ENCODE measurements around the gene TNFRSF8. TPM values are rescaled to one million over a fixed set of nuclear protein-coding genes. Genes with fewer than 3 reads are reported as not detected.

Gene TNFRSF8
- total RNA-seq, 2 donors from 2014 or later, result 16.3 to 77.3 TPM

DNA sequence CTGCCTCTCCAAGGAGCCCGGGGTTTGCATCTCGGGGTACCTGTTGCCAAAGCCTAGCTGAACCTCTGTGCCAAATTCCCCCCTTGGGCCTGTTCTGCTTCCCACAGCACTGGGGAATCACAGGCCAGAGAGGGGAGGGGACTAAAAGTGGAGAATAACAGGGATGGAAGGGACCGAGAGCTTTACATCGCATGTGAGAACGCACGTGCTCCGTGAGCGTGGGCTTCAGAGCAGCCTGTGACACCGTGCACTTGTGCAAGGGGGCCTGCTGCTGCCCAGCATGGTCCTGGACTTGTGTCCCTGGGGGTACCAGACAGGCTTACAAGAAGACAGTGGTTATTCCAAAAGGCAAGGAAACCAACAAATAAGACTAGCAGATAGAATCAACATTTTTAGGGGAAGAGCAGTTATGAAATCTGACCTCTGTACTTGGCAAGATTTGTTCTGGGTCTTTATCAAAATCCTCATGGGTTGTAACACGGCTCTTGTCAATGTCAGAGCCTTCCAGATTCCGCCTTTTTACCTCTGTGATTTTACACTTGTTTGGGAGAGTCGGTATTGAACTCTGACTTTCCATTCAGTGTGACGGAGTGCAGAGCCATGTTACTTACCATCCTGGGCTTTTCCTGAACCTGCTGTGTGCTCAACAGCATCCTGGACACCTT, 67.5 kb downstream of the TNFRSF8 start:
- Mint-ChIP-seq H3K27ac (peak overlapping the region; percentile 54 to 81), H3K36me3 (no peaks in the 10 kb centered on the region), H3K4me1 (ENCODE audit: low read depth in 2 of 2) (peaks cover 19 to 35% of the 10 kb centered on the region in 2 donors), H3K4me3 (peak overlapping the region; percentile 10), H3K27me3 (no peaks in the 10 kb centered on the region), H3K9me3 (no peaks in the 10 kb centered on the region)
- peak; percentile 54 for DNase-seq (ENCODE audit: low spot score)
- ATAC-seq, result no peak

DNA sequence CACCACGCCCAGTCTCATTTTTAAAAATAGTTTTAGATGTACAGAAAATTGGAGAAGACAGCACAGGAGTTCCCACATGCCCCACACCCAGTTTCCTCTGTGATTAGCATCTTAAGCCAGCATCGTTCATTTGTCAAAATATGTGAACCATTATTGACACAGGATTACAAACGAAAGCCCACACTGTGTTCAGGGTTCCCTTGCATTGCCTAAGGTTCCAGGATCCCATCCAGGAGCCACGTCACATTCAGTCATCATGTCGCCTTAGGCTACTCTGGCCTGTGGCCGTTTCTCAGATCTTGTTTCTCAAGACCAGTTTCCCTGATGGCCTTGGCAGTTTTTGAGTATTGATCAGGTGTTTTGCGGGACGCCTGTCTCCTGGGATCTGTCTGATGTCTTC, 69.0 kb downstream of the TNFRSF8 start:
- H3K27me3 Mint-ChIP-seq, result no peaks in the 10 kb centered on the region
- H3K4me3 Mint-ChIP-seq, result no peak overlapping the region
- H3K36me3 Mint-ChIP-seq, result no peaks in the 10 kb centered on the region
- ATAC-seq, result no peak
- no peaks in the 10 kb centered on the region for H3K9me3 Mint-ChIP-seq
- H3K27ac Mint-ChIP-seq, result peak overlapping the region; percentile 85 to 94
- peak; percentile 25 for DNase-seq (ENCODE audit: low spot score)
- H3K4me1 Mint-ChIP-seq (ENCODE audit: low read depth in 2 of 2), result peaks cover 16 to 26% of the 10 kb centered on the region in 2 donors

DNA sequence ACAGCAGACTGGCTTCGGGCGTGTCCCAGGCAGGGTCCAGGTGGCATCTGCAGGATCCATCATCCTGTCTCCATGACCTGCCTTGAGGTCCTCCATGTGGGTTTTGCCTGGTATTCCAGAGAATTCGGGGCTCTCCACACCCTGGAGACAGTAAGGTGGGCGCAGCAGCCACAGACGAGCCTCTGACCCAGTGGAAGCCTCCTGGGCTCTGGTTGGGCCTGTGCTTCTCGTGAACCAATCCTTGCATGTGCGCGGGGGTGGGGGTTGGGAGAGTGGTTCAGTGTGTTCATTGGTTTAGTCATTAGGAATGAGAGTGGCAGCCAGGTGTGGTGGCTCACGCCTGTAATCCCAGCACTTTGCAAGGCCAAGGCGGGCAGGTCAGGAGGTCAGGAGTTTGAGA, 71.6 kb downstream of the TNFRSF8 start:
- peaks cover 16 to 28% of the 10 kb centered on the region in 2 donors for H3K4me1 Mint-ChIP-seq (ENCODE audit: low read depth in 2 of 2)
- no peaks in the 10 kb centered on the region for H3K27me3 Mint-ChIP-seq
- no peak for ATAC-seq
- peak; percentile 38 for DNase-seq (ENCODE audit: low spot score)
- H3K4me3 Mint-ChIP-seq, result no peak overlapping the region
- no peaks in the 10 kb centered on the region for H3K36me3 Mint-ChIP-seq
- H3K27ac Mint-ChIP-seq, result peak overlapping the region; percentile 21 to 81
- H3K9me3 Mint-ChIP-seq, result no peaks in the 10 kb centered on the region

DNA sequence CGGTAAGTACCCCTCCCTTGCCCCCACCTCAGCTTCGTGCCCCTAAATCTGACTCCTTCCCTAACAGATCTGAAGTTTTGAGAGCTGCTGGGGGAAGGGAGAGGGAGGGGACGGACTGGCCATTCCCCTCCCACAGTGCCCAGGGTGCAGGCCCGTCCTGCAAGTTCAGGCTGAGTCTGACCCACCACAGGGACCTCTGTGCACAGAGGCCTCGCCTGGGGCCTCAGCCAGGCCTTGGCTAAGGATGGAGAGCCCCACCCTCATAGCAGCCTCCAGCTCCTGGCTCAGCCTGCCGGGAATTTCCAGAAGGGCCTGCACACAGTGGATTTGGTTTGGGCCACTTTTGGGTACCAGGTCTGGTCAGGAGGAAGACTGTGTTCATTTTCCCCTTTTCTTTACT, 72.5 kb downstream of the TNFRSF8 start:
- H3K27ac Mint-ChIP-seq, result peak overlapping the region; percentile 19 to 40
- peaks cover 13 to 28% of the 10 kb centered on the region in 2 donors for H3K4me1 Mint-ChIP-seq (ENCODE audit: low read depth in 2 of 2)
- H3K9me3 Mint-ChIP-seq, result no peaks in the 10 kb centered on the region
- H3K36me3 Mint-ChIP-seq, result no peaks in the 10 kb centered on the region
- DNase-seq (ENCODE audit: low spot score) (peak; percentile 16), ATAC-seq (peak in 1 of 2 donors; percentile 29)
- H3K4me3 Mint-ChIP-seq, result no peak overlapping the region
- H3K27me3 Mint-ChIP-seq, result no peaks in the 10 kb centered on the region

DNA sequence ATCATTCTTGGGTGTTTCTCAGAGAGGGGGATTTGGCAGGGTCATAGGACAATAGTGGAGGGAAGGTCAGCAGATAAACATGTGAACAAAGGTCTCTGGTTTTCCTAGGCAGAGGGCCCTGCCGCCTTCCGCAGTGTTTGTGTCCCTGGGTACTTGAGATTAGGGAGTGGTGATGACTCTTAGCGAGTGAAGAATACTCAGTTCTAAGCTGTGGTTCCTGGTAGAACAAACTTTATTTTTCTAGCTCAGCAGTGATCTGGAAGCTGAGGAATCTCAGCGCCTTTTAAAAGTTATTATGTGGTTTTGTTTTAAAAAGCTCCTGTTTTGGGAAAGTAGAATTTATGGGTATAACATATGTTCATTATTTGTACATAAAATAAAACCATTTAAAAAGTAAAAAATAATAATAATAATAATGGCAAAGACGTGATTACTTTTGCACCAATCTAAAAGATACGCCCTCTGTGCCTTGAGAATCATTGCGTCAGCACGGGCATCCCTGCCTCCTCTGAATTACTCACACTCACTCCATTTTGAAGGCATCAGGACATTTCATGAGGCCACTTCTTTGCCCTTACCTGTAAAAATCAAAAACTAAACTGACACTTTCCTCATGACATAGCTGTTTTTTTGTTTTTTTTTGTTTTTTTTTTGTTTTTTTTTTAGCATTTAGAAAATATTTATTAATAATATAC, 74.0 kb downstream of the TNFRSF8 start:
- no peak for ATAC-seq
- Mint-ChIP-seq H3K4me3 (no peak overlapping the region), H3K27ac (peak overlapping the region in 1 of 2 donors; percentile 19), H3K27me3 (no peaks in the 10 kb centered on the region), H3K36me3 (no peaks in the 10 kb centered on the region), H3K4me1 (ENCODE audit: low read depth in 2 of 2) (peaks cover 12 to 26% of the 10 kb centered on the region in 2 donors), H3K9me3 (no peaks in the 10 kb centered on the region)
- DNase-seq (ENCODE audit: low spot score), result peak; percentile 25

DNA sequence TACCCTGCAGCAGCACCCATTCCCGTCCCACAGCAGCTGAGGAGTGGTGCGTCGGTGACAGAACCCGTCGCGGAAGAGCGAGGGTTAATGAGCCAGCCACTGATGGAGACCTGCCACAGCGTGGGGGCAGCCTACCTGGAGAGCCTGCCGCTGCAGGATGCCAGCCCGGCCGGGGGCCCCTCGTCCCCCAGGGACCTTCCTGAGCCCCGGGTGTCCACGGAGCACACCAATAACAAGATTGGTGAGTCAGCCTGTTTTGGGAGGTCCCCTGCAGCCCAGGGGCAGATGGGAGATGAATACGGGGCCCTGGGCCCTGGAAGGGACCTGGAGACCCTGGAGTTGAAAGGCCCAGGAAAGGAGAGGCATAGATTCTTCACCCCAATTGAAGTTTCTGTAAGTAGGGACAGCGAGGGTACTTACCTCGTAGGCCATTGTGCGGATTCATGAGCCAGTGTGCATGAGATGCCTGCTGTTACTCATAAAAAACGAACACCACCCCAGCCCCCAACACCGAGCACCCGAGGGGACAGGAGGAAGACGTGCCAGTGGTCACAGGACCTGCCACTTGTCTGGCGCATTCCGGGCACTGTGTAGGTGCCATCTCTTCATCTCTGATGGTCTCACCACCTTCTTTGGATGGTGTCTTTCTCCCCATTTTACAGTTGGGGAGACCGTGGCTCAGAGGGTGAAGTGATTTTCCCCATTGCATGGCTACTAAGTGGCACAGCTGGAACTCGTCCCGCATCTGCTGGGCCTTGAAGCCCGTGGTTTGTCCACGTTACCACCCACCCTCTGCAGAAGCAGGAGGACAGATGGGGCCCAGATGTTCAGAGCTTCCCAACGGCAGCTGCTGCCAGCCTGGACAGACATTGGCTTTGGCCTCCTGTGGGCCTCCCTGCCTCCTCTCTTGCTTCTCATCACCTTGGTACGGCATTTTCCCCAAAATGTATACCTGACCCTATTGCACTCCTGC, 75.4 kb downstream of the TNFRSF8 start:
- peak; percentile 59 for DNase-seq (ENCODE audit: low spot score)
- peak overlapping the region; percentile 63 to 83 for H3K27ac Mint-ChIP-seq
- no peak overlapping the region for H3K4me3 Mint-ChIP-seq
- no peak for ATAC-seq
- H3K4me1 Mint-ChIP-seq (ENCODE audit: low read depth in 2 of 2), result peaks cover 11 to 19% of the 10 kb centered on the region in 2 donors
- no peaks in the 10 kb centered on the region for H3K27me3 Mint-ChIP-seq
- H3K36me3 Mint-ChIP-seq, result no peaks in the 10 kb centered on the region
- no peaks in the 10 kb centered on the region for H3K9me3 Mint-ChIP-seq

DNA sequence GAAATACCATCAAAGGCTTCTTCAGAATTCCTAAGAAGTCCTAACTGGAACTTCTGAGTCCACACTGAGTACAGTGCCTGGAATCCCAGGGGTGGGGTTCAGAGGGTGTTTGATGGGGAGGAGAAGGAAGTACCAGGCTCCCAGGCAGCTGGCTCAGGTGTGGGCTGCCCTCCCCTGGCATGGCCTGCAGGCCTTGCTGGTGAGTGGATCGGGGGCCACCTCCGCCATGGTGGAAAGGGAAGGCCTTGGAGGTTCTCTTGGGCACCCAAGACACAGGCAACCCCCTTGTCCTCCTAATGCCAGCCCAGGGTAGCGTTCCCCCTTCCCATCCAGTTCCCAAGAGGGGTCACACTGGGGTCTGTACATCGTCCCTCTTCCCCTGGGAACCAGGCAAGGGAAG, 76.9 kb downstream of the TNFRSF8 start:
- Mint-ChIP-seq H3K4me1 (ENCODE audit: low read depth in 2 of 2) (peaks cover 11 to 21% of the 10 kb centered on the region in 2 donors), H3K27me3 (no peaks in the 10 kb centered on the region), H3K9me3 (no peaks in the 10 kb centered on the region), H3K36me3 (no peaks in the 10 kb centered on the region), H3K27ac (peak overlapping the region in 1 of 2 donors; percentile 83), H3K4me3 (no peak overlapping the region)
- DNase-seq (ENCODE audit: low spot score) (peak; percentile 13), ATAC-seq (no peak)

DNA sequence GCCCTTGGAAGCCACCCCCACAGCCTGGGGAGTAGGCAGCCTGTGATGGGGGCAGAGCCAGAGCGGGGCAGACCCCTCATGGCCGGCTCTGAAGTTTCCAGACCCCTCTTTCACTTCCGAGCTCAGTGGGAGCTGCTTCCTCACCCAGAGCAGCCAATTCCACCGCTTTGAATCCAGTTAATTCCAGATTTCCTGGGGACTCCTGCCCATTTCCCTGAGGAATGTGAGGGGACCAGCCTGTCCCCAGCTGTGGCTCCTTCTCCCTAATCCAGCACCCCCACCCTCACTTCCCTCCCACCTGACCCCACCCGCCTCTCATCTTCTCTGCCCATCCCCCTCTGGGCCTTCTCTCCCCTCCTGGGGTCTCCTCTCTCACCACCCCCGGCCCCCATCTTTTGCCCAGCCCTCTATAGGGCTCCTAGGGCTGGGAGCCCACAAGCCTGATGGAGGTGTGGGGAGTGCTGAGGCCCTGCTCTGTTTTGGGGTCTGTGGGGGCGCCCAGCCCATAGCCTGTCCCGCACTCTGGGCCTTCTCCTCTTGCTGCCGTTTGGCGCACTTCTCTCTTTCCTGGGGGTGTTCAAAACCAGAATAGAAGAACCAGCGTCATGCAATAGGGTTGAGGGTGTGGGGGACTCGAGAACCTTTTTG, 77.5 kb downstream of the TNFRSF8 start:
- ATAC-seq (no peak), DNase-seq (ENCODE audit: low spot score) (peak; percentile 57)
- Mint-ChIP-seq H3K27ac (peak overlapping the region in 1 of 2 donors; percentile 83), H3K36me3 (no peaks in the 10 kb centered on the region), H3K27me3 (no peaks in the 10 kb centered on the region), H3K9me3 (no peaks in the 10 kb centered on the region), H3K4me1 (ENCODE audit: low read depth in 2 of 2) (peaks cover 15 to 24% of the 10 kb centered on the region in 2 donors), H3K4me3 (no peak overlapping the region)

DNA sequence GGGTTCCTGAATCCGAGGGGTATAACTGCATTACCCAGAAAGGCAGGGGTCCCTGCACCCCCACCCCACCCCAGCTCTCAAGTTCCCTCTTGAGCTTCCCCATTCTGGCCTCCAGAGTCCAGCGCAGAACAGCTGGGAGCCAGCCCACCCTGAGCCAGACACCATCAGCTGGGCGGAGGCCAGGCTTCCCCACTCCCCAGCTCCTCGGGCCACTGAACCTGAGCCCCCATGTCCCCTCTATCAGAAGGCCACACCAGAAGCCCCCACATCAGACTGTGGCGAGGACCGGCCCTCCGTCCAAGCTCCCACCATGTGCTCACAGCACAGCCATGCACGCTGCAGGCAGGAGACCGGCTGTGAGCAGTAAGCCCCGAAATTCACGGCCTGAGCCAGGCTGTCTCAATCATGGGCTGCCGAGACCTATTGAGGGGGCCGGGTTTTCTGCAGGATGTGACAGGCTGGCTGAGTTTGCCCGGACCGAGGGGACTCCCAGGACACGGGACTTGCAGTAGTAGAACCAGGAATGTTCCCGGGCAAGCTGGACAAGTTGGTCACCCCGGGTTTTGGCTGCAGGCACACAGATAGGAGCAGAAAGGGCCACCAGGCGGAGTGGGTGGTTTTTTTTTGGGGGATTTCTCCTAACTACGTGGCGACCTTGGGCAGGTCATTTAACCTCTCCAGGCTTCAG, 78.2 kb downstream of the TNFRSF8 start:
- Mint-ChIP-seq H3K36me3 (no peaks in the 10 kb centered on the region), H3K4me3 (no peak overlapping the region), H3K27me3 (no peaks in the 10 kb centered on the region), H3K27ac (no peak overlapping the region), H3K4me1 (ENCODE audit: low read depth in 2 of 2) (peaks cover 18 to 28% of the 10 kb centered on the region in 2 donors), H3K9me3 (no peaks in the 10 kb centered on the region)
- DNase-seq (ENCODE audit: low spot score) (peak; percentile 50), ATAC-seq (no peak)

DNA sequence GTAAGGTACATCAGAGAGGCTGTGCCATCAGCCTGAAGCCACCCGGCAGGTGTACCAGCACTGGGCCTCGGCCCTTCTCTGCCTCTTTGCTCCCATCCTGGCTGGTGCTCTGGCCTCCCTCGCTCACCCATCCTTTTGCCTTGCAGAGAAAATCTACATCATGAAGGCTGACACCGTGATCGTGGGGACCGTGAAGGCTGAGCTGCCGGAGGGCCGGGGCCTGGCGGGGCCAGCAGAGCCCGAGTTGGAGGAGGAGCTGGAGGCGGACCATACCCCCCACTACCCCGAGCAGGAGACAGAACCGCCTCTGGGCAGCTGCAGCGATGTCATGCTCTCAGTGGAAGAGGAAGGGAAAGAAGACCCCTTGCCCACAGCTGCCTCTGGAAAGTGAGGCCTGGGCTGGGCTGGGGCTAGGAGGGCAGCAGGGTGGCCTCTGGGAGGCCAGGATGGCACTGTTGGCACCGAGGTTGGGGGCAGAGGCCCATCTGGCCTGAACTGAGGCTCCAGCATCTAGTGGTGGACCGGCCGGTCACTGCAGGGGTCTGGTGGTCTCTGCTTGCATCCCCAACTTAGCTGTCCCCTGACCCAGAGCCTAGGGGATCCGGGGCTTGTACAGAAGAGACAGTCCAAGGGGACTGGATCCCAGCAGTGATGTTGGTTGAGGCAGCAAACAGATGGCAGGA, 79.2 kb downstream of the TNFRSF8 start:
- Mint-ChIP-seq H3K9me3 (no peaks in the 10 kb centered on the region), H3K27ac (no peak overlapping the region), H3K27me3 (no peaks in the 10 kb centered on the region), H3K4me3 (no peak overlapping the region), H3K36me3 (no peaks in the 10 kb centered on the region), H3K4me1 (ENCODE audit: low read depth in 2 of 2) (peaks cover 28 to 38% of the 10 kb centered on the region in 2 donors)
- DNase-seq (ENCODE audit: low spot score), result peak; percentile 52
- ATAC-seq, result no peak

DNA sequence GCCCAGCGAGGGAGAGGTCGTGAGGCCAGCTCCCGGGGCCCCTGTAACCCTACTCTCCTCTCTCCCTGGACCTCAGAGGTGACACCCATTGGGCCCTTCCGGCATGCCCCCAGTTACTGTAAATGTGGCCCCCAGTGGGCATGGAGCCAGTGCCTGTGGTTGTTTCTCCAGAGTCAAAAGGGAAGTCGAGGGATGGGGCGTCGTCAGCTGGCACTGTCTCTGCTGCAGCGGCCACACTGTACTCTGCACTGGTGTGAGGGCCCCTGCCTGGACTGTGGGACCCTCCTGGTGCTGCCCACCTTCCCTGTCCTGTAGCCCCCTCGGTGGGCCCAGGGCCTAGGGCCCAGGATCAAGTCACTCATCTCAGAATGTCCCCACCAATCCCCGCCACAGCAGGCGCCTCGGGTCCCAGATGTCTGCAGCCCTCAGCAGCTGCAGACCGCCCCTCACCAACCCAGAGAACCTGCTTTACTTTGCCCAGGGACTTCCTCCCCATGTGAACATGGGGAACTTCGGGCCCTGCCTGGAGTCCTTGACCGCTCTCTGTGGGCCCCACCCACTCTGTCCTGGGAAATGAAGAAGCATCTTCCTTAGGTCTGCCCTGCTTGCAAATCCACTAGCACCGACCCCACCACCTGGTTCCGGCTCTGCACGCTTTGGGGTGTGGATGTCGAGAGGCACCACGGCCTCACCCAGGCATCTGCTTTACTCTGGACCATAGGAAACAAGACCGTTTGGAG, 80.0 kb downstream of the TNFRSF8 start:
- DNase-seq (ENCODE audit: low spot score), result peak; percentile 54
- ATAC-seq, result no peak
- peak overlapping the region; percentile 74 to 90 for H3K27ac Mint-ChIP-seq
- H3K27me3 Mint-ChIP-seq, result no peaks in the 10 kb centered on the region
- peaks cover 28 to 43% of the 10 kb centered on the region in 2 donors for H3K4me1 Mint-ChIP-seq (ENCODE audit: low read depth in 2 of 2)
- H3K36me3 Mint-ChIP-seq, result no peaks in the 10 kb centered on the region
- H3K4me3 Mint-ChIP-seq, result peak overlapping the region; percentile 39
- H3K9me3 Mint-ChIP-seq, result no peaks in the 10 kb centered on the region

DNA sequence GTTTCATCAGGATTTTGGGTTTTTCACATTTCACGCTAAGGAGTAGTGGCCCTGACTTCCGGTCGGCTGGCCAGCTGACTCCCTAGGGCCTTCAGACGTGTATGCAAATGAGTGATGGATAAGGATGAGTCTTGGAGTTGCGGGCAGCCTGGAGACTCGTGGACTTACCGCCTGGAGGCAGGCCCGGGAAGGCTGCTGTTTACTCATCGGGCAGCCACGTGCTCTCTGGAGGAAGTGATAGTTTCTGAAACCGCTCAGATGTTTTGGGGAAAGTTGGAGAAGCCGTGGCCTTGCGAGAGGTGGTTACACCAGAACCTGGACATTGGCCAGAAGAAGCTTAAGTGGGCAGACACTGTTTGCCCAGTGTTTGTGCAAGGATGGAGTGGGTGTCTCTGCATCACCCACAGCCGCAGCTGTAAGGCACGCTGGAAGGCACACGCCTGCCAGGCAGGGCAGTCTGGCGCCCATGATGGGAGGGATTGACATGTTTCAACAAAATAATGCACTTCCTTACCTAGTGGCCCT, 80.6 kb downstream of the TNFRSF8 start:
- Mint-ChIP-seq H3K36me3 (no peaks in the 10 kb centered on the region), H3K4me1 (ENCODE audit: low read depth in 2 of 2) (peaks cover 32 to 43% of the 10 kb centered on the region in 2 donors), H3K27me3 (no peaks in the 10 kb centered on the region), H3K4me3 (peak overlapping the region; percentile 39), H3K27ac (peak overlapping the region; percentile 74 to 90), H3K9me3 (no peaks in the 10 kb centered on the region)
- DNase-seq (ENCODE audit: low spot score), result peak; percentile 63
- peak; percentile 34 to 76 for ATAC-seq

All from natural killer cell treated with Interleukin-12 subunit alpha and Interleukin-12 subunit beta and Interleukin-15 and Interleukin-18, amount 100 ng/mL, for 72 hours (primary cell).